IMR-90 (cell line): ENCODE results near the gene LINGO1.

Experiments used
- BHLHE40 ChIP-seq: fragments of 150-350 bp; IDR thresholded peaks from 2 replicates; pipeline ENCODE4 v1.6.1; 2016; ENCODE audit warnings: mild to moderate bottlenecking, low read depth, low read length
- CEBPB ChIP-seq: IDR thresholded peaks from 2 replicates; pipeline ENCODE4 v1.6.1; 2012; ENCODE audit warnings: low read depth, low read length, improper control_type of control experiment
- CTCF ChIP-seq: conservative IDR thresholded peaks from 2 replicates; pipeline ENCODE4 v1.5.1; 2012; ENCODE audit warnings: mild to moderate bottlenecking, low read depth, low read length, improper control_type of control experiment
- MAZ ChIP-seq: IDR thresholded peaks from 2 replicates; pipeline ENCODE4 v1.6.1; 2012; ENCODE audit warnings: low read depth, mild to moderate bottlenecking, low read length, improper control_type of control experiment, moderate library complexity, borderline replicate concordance
- MXI1 ChIP-seq: IDR thresholded peaks from 2 replicates; pipeline ENCODE4 v1.6.1; 2012; ENCODE audit warnings: low read depth, mild to moderate bottlenecking, low read length, moderate library complexity, borderline replicate concordance
- POLR2A ChIP-seq: IDR thresholded peaks from 2 replicates; pipeline ENCODE4 v1.6.1; 2012; ENCODE audit warnings: mild to moderate bottlenecking, low read depth, low read length
- RAD21 ChIP-seq: IDR thresholded peaks from 2 replicates; pipeline ENCODE4 v1.6.1; 2012; ENCODE audit warnings: low read length, improper control_type of control experiment
- RCOR1 ChIP-seq: IDR thresholded peaks from 2 replicates; pipeline ENCODE4 v1.6.1; 2012; ENCODE audit warnings: mild to moderate bottlenecking, low read length, improper control_type of control experiment; ENCODE audit not compliant: insufficient replicate concordance
- RFX5 ChIP-seq: IDR thresholded peaks from 2 replicates; pipeline ENCODE4 v1.8.0; 2012; ENCODE audit warnings: low read depth, mild to moderate bottlenecking, low read length, moderate library complexity
- USF2 ChIP-seq: fragments of 150-350 bp; IDR thresholded peaks from 2 replicates; pipeline ENCODE4 v1.6.1; 2017; ENCODE audit warnings: mild to moderate bottlenecking, antibody characterized with exemption, low read length, low read depth

- no peak for TF ChIP-seq CTCF
- no peak for TF ChIP-seq MXI1
- no peak for TF ChIP-seq POLR2A
- TF ChIP-seq CEBPB: no peak
- TF ChIP-seq RAD21: no peak
- TF ChIP-seq BHLHE40: no peak
- TF ChIP-seq RFX5: no peak
- TF ChIP-seq USF2: no peak
- no peak for TF ChIP-seq MAZ
- TF ChIP-seq RCOR1: no peak
Observed at GRCh38 chr15:77626002-77626401, 6.7 kb downstream of the LINGO1 start.
